Activated naive CD4-positive, alpha-beta T cell treated with anti-CD3 and anti-CD28 coated beads, Interleukin-2, amount 50 U/mL, for 24 hours (primary cell): ENCODE measurements around the gene SPRY4.
A peak's percentile ranks its signal among the peaks of the same experiment; 100 is the strongest.

ENCODE experiments used
- H3K27ac Mint-ChIP-seq: one replicate; pipeline ENCODE4 v1.8.0; 2021; ENCODE audit warnings: mild to moderate bottlenecking, mixed read lengths
- H3K27me3 Mint-ChIP-seq: one replicate; pipeline ENCODE4 v1.8.0; 2021; ENCODE audit warnings: mixed read lengths
- H3K36me3 Mint-ChIP-seq: one replicate; pipeline ENCODE4 v1.8.0; 2021; ENCODE audit warnings: mixed read lengths
- H3K4me1 Mint-ChIP-seq: one replicate; pipeline ENCODE4 v1.8.0; 2021; ENCODE audit warnings: mixed read lengths
- H3K4me3 Mint-ChIP-seq: one replicate; pipeline ENCODE4 v1.8.0; 2021; ENCODE audit warnings: mild to moderate bottlenecking, mixed read lengths
- H3K9me3 Mint-ChIP-seq: one replicate; pipeline ENCODE4 v1.8.0; 2021; ENCODE audit warnings: mixed read lengths

The SPRY4 gene

GRCh38 chr5:142295960-142296860 is 28.6 kb downstream of the SPRY4 start:
- H3K36me3 Mint-ChIP-seq, result no peaks in the 10 kb centered on the region
- no peaks in the 10 kb centered on the region for H3K27me3 Mint-ChIP-seq
- H3K9me3 Mint-ChIP-seq, result no peaks in the 10 kb centered on the region
- no peak overlapping the region for H3K4me3 Mint-ChIP-seq
- no peak overlapping the region for H3K27ac Mint-ChIP-seq
- H3K4me1 Mint-ChIP-seq, result no peaks in the 10 kb centered on the region

- Mint-ChIP-seq H3K4me1 (no peaks in the 10 kb centered on the region), H3K36me3 (no peaks in the 10 kb centered on the region), H3K4me3 (no peak overlapping the region), H3K9me3 (no peaks in the 10 kb centered on the region), H3K27ac (no peak overlapping the region), H3K27me3 (no peaks in the 10 kb centered on the region)
Measured at GRCh38 chr5:142295084-142295758, 29.6 kb downstream of the SPRY4 start.

DNA sequence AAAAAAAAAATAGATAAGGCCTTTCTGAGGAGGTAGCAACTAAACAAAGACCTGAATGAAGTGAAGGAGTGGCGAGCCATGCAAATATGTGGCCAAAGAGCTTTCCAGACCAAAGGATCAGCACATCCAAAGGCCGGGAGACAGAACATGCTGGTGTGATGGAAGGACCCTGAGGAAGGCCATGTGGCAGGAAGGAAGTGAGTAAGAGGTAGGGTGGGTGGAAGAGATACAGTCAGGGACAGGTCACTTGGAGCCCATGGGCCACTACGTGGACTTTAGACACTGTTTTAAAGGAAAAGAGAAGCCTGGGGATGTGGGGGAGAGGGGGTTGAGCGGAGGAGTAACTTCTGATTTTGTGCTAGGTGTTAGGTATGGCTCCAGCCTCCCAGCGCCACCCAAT is 31.3 kb downstream of the SPRY4 start:
- H3K27ac Mint-ChIP-seq, result peak overlapping the region; percentile 74
- no peaks in the 10 kb centered on the region for H3K4me1 Mint-ChIP-seq
- H3K4me3 Mint-ChIP-seq, result no peak overlapping the region
- H3K9me3 Mint-ChIP-seq, result no peaks in the 10 kb centered on the region
- H3K27me3 Mint-ChIP-seq, result no peaks in the 10 kb centered on the region
- no peaks in the 10 kb centered on the region for H3K36me3 Mint-ChIP-seq

GRCh38 chr5:142292808-142293207 is 32.0 kb downstream of the SPRY4 start:
- Mint-ChIP-seq H3K4me3 (no peak overlapping the region), H3K27me3 (no peaks in the 10 kb centered on the region), H3K36me3 (no peaks in the 10 kb centered on the region), H3K4me1 (peaks cover 3% of the 10 kb centered on the region), H3K27ac (no peak overlapping the region), H3K9me3 (no peaks in the 10 kb centered on the region)

DNA sequence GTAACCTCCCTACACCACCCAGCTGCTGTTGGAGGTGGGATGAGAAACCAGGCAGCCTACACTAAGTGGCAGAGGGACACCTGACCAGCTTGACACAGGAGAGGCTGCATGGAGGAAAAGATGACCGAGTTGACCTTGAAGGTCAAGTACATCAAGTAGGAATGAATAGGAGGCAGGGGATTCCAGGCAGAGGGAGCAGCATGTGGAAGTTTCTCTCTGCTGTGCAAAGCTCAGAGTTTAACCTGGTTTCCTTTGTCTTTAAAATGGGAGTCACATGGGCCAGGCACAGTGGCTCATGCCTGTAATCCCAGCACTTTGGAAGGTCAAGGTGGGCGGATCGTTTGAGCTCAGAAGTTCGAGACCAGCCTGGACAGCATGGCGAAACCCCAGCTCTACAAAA is 32.6 kb downstream of the SPRY4 start:
- Mint-ChIP-seq H3K27ac (no peak overlapping the region), H3K36me3 (no peaks in the 10 kb centered on the region), H3K9me3 (no peaks in the 10 kb centered on the region), H3K27me3 (no peaks in the 10 kb centered on the region), H3K4me3 (no peak overlapping the region), H3K4me1 (peaks cover 8% of the 10 kb centered on the region)

DNA sequence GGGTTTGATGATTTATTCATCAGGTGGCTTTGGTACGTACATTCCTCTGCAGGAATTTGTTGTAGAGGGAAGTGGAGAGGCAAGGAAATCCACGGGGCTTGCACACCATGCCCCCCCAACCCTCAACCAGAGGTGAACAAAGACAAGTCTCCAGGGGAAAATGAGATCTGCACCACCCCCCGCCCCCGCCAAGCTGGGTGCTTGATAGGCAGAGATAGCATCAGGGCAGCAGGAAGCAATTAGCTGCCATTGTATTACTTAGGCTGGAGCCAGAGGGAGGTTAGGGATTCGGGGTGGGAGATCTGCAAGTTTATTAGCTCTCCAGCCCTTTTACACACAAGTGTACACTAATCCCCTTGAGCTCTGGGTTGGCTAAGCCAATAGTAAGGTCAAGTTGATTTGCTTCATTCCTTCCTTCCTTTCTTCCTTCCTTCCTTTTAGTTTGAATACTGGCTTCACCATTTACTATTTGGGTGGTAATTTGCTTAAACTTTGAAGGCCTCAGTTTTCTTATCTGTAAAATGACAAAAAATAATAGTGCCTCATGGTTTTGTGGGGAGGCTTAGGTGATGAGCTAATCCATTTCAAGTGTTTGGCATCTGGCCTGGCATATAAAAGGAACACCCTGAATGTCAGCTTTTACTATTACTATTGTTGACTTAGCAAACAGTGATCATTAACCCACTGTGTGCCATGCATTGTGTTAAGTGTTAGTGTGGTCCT is 34.1 kb downstream of the SPRY4 start:
- peaks cover 10% of the 10 kb centered on the region for H3K4me1 Mint-ChIP-seq
- no peak overlapping the region for H3K4me3 Mint-ChIP-seq
- no peaks in the 10 kb centered on the region for H3K36me3 Mint-ChIP-seq
- no peaks in the 10 kb centered on the region for H3K27me3 Mint-ChIP-seq
- no peaks in the 10 kb centered on the region for H3K9me3 Mint-ChIP-seq
- no peak overlapping the region for H3K27ac Mint-ChIP-seq

- H3K4me1 Mint-ChIP-seq, result peaks cover 10% of the 10 kb centered on the region
- H3K36me3 Mint-ChIP-seq, result no peaks in the 10 kb centered on the region
- H3K27me3 Mint-ChIP-seq, result no peaks in the 10 kb centered on the region
- H3K27ac Mint-ChIP-seq, result no peak overlapping the region
- no peak overlapping the region for H3K4me3 Mint-ChIP-seq
- no peaks in the 10 kb centered on the region for H3K9me3 Mint-ChIP-seq
Measured at GRCh38 chr5:142289708-142290576, 34.9 kb downstream of the SPRY4 start.

GRCh38 chr5:142287973-142288313 is 36.9 kb downstream of the SPRY4 start:
- no peaks in the 10 kb centered on the region for H3K27me3 Mint-ChIP-seq
- no peaks in the 10 kb centered on the region for H3K9me3 Mint-ChIP-seq
- no peaks in the 10 kb centered on the region for H3K36me3 Mint-ChIP-seq
- no peak overlapping the region for H3K27ac Mint-ChIP-seq
- H3K4me3 Mint-ChIP-seq, result no peak overlapping the region
- H3K4me1 Mint-ChIP-seq, result peaks cover 10% of the 10 kb centered on the region

- Mint-ChIP-seq H3K36me3 (no peaks in the 10 kb centered on the region), H3K27me3 (no peaks in the 10 kb centered on the region), H3K4me1 (peaks cover 10% of the 10 kb centered on the region), H3K9me3 (no peaks in the 10 kb centered on the region), H3K27ac (no peak overlapping the region), H3K4me3 (no peak overlapping the region)
Measured at GRCh38 chr5:142287096-142287972, 37.5 kb downstream of the SPRY4 start.

- no peak overlapping the region for H3K27ac Mint-ChIP-seq
- no peaks in the 10 kb centered on the region for H3K27me3 Mint-ChIP-seq
- H3K4me3 Mint-ChIP-seq, result no peak overlapping the region
- no peaks in the 10 kb centered on the region for H3K9me3 Mint-ChIP-seq
- no peaks in the 10 kb centered on the region for H3K36me3 Mint-ChIP-seq
- peaks cover 10% of the 10 kb centered on the region for H3K4me1 Mint-ChIP-seq
Measured at GRCh38 chr5:142286111-142286510, 38.7 kb downstream of the SPRY4 start.

- H3K4me3 Mint-ChIP-seq, result no peak overlapping the region
- no peak overlapping the region for H3K27ac Mint-ChIP-seq
- H3K4me1 Mint-ChIP-seq, result peaks cover 10% of the 10 kb centered on the region
- no peaks in the 10 kb centered on the region for H3K9me3 Mint-ChIP-seq
- no peaks in the 10 kb centered on the region for H3K36me3 Mint-ChIP-seq
- H3K27me3 Mint-ChIP-seq, result no peaks in the 10 kb centered on the region
Measured at GRCh38 chr5:142283304-142283703, 41.5 kb downstream of the SPRY4 start.

- no peaks in the 10 kb centered on the region for H3K36me3 Mint-ChIP-seq
- no peak overlapping the region for H3K4me3 Mint-ChIP-seq
- no peak overlapping the region for H3K27ac Mint-ChIP-seq
- H3K4me1 Mint-ChIP-seq, result no peaks in the 10 kb centered on the region
- no peaks in the 10 kb centered on the region for H3K27me3 Mint-ChIP-seq
- H3K9me3 Mint-ChIP-seq, result no peaks in the 10 kb centered on the region
Measured at GRCh38 chr5:142281966-142282365, 42.9 kb downstream of the SPRY4 start.

DNA sequence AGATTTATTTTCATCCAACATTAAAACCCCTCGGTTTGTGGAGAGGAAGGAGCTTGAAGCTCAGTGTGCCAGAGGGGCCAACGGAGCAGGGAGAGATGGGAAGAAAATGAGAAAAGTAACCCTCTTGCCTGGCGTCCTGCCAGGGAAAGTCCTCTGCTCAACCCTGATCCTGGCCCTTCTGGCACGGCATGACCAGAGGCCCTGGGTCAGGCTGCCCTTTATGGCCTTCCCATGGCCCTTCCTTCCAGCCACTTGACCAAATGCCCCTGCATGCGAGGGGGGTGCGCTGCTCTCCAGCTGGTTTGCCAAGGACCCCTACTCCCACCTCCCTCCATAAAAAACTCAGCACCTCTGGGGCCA is 43.8 kb downstream of the SPRY4 start:
- Mint-ChIP-seq H3K4me1 (no peaks in the 10 kb centered on the region), H3K4me3 (no peak overlapping the region), H3K27me3 (no peaks in the 10 kb centered on the region), H3K27ac (no peak overlapping the region), H3K36me3 (no peaks in the 10 kb centered on the region), H3K9me3 (no peaks in the 10 kb centered on the region)

- Mint-ChIP-seq H3K4me1 (no peaks in the 10 kb centered on the region), H3K9me3 (no peaks in the 10 kb centered on the region)
Measured at GRCh38 chr5:142280066-142281007, 44.5 kb downstream of the SPRY4 start.

More at GRCh38 chr5:142280066-142281007, 44.5 kb downstream of the SPRY4 start:
- H3K27ac Mint-ChIP-seq, result no peak overlapping the region
- H3K36me3 Mint-ChIP-seq, result no peaks in the 10 kb centered on the region
- no peaks in the 10 kb centered on the region for H3K27me3 Mint-ChIP-seq
- no peak overlapping the region for H3K4me3 Mint-ChIP-seq
